HG02588 (cell line): Measurements from ENCODE around the gene TBC1D22A.

ENCODE experiments used
- ATAC-seq: cut with Tn5 transposase; IDR thresholded peaks from one replicate; pipeline ENCODE4 v1.9.1; 2021; ENCODE audit warnings: mild to moderate bottlenecking, moderate library complexity; ENCODE audit not compliant: unreplicated experiment

Gene TBC1D22A

GRCh38 chr22:46947516-46948257, 185.2 kb downstream of the TBC1D22A start:
- no peak for ATAC-seq

- ATAC-seq = no peak
Observed at GRCh38 chr22:46948411-46949144, 186.1 kb downstream of the TBC1D22A start.

GRCh38 chr22:46951350-46951749, 188.9 kb downstream of the TBC1D22A start:
- ATAC-seq = no peak

GRCh38 chr22:46951973-46952372, 189.5 kb downstream of the TBC1D22A start:
- no peak for ATAC-seq

GRCh38 chr22:46953968-46954765, 191.7 kb downstream of the TBC1D22A start:
- no peak for ATAC-seq

- no peak for ATAC-seq
Observed at GRCh38 chr22:46954781-46955180, 192.3 kb downstream of the TBC1D22A start.

- ATAC-seq = no peak
Observed at GRCh38 chr22:46956498-46957215, 194.2 kb downstream of the TBC1D22A start.

GRCh38 chr22:46957521-46957920, 195.1 kb downstream of the TBC1D22A start:
- no peak for ATAC-seq

GRCh38 chr22:46958191-46958590, 195.7 kb downstream of the TBC1D22A start:
- no peak for ATAC-seq

GRCh38 chr22:46958658-46959057, 196.2 kb downstream of the TBC1D22A start:
- no peak for ATAC-seq

- ATAC-seq = no peak
Observed at GRCh38 chr22:46959369-46959768, 196.9 kb downstream of the TBC1D22A start.

GRCh38 chr22:46961591-46962295, 199.3 kb downstream of the TBC1D22A start:
- ATAC-seq = no peak

GRCh38 chr22:46962406-46962805, 200.0 kb downstream of the TBC1D22A start:
- no peak for ATAC-seq

- no peak for ATAC-seq
Observed at GRCh38 chr22:46963672-46964545, 201.5 kb downstream of the TBC1D22A start.

- ATAC-seq = no peak
Observed at GRCh38 chr22:46964773-46965550, 202.5 kb downstream of the TBC1D22A start.

- ATAC-seq = no peak
Observed at GRCh38 chr22:46965555-46966494, 203.4 kb downstream of the TBC1D22A start.

GRCh38 chr22:46966495-46966845, 204.0 kb downstream of the TBC1D22A start:
- ATAC-seq = no peak

- no peak for ATAC-seq
Observed at GRCh38 chr22:46966846-46967245, 204.4 kb downstream of the TBC1D22A start.
